Prostate gland (tissue), 2 donors: ENCODE measurements around the gene ACE.

ENCODE experiments used
- POLR2A ChIP-seq: fragments of 450-650 bp; IDR thresholded peaks from one replicate; pipeline ENCODE4 v1.6.1; 2016; ENCODE audit warnings: antibody characterized with exemption, mild to moderate bottlenecking
- TF ChIP-seq, protein P1 (sequence below), 4 experiments: fragments of 200-600 bp in 2 of 4; fragments of 450-650 bp in 2 of 4; sonication (generic) in 2 of 4; IDR thresholded peaks; 1 replicate in 3 of 4; 2 replicates in 1 of 4; pipeline ENCODE4 v1.5.1; 2016 to 2019; ENCODE audit warnings: antibody characterized with exemption in 4 of 4, mild to moderate bottlenecking in 2 of 4, moderate library complexity in 2 of 4

DNA sequence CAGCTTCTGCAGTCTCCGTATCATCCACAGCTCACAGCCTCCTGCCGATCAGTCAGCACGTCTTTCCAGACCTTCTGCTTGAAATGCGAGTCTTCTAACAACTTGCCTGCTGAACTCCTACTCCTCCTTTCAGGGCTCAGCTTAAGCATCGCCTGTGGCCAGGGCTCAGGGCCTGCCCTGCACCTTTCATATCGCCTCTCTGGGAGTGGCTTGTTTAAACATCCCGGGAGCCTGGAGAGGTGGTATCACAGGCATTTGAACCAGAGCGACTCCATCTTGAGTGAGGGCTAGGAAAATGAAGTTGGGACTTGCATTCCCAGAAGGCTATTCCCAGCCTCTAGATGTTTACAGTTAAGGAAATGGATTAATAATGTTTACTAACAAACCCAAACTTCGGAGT is 16.8 kb upstream of the ACE start:
- TF ChIP-seq, protein P1, sequence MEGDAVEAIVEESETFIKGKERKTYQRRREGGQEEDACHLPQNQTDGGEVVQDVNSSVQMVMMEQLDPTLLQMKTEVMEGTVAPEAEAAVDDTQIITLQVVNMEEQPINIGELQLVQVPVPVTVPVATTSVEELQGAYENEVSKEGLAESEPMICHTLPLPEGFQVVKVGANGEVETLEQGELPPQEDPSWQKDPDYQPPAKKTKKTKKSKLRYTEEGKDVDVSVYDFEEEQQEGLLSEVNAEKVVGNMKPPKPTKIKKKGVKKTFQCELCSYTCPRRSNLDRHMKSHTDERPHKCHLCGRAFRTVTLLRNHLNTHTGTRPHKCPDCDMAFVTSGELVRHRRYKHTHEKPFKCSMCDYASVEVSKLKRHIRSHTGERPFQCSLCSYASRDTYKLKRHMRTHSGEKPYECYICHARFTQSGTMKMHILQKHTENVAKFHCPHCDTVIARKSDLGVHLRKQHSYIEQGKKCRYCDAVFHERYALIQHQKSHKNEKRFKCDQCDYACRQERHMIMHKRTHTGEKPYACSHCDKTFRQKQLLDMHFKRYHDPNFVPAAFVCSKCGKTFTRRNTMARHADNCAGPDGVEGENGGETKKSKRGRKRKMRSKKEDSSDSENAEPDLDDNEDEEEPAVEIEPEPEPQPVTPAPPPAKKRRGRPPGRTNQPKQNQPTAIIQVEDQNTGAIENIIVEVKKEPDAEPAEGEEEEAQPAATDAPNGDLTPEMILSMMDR (IDR thresholded peaks at IDR 0.05) = no peak
- TF ChIP-seq POLR2A = no peak
